ENCODE measurements around the gene PGM2.
"Not testable (repeated sequence)": the region's sequence is repeated elsewhere in the genome, so short reads cannot be mapped to it uniquely, and the experiment has no call there.

The PGM2 gene

GRCh38 chr4:37820458-37820857, 6.0 kb upstream of the PGM2 start:
- DNase-seq, result not testable (repeated sequence)

GRCh38 chr4:37821953-37822605, 4.4 kb upstream of the PGM2 start:
- no peak for DNase-seq

GRCh38 chr4:37825501-37825900, 985 bp upstream of the PGM2 start:
- DNase-seq, result not testable (repeated sequence)

- DNase-seq, result no peak
Measured at GRCh38 chr4:37825968-37826294, 555 bp upstream of the PGM2 start.

- DNase-seq, result no peak
Measured at GRCh38 chr4:37827030-37827685, 672 bp downstream of the PGM2 start.

- no peak for DNase-seq
Measured at GRCh38 chr4:37827802-37828321, 1.4 kb downstream of the PGM2 start.

- no peak for DNase-seq
Measured at GRCh38 chr4:37828843-37829242, 2.4 kb downstream of the PGM2 start.

- no peak for DNase-seq
Measured at GRCh38 chr4:37830640-37831039, 4.2 kb downstream of the PGM2 start.

GRCh38 chr4:37835031-37835430, 8.5 kb downstream of the PGM2 start:
- no peak for DNase-seq

- no peak for DNase-seq
Measured at GRCh38 chr4:37835806-37836205, 9.3 kb downstream of the PGM2 start.

GRCh38 chr4:37836274-37836673, 9.8 kb downstream of the PGM2 start:
- DNase-seq, result no peak

- no peak for DNase-seq
Measured at GRCh38 chr4:37836838-37837440, 10.5 kb downstream of the PGM2 start.

- DNase-seq, result no peak
Measured at GRCh38 chr4:37837446-37837845, 11.0 kb downstream of the PGM2 start.

GRCh38 chr4:37839426-37839825, 12.9 kb downstream of the PGM2 start:
- no peak for DNase-seq

GRCh38 chr4:37844204-37844603, 17.7 kb downstream of the PGM2 start:
- DNase-seq, result no peak

- no peak for DNase-seq
Measured at GRCh38 chr4:37845201-37845600, 18.7 kb downstream of the PGM2 start.

GRCh38 chr4:37847311-37847884, 20.9 kb downstream of the PGM2 start:
- DNase-seq, result no peak

GRCh38 chr4:37852376-37852775, 25.9 kb downstream of the PGM2 start:
- no peak for DNase-seq

- no peak for DNase-seq
Measured at GRCh38 chr4:37858112-37858511, 31.6 kb downstream of the PGM2 start.

GRCh38 chr4:37858872-37859271, 32.4 kb downstream of the PGM2 start:
- no peak for DNase-seq

- DNase-seq, result no peak
Measured at GRCh38 chr4:37860266-37860665, 33.8 kb downstream of the PGM2 start.

GRCh38 chr4:37862961-37863360, 36.5 kb downstream of the PGM2 start:
- no peak for DNase-seq

- DNase-seq, result no peak
Measured at GRCh38 chr4:37864786-37865185, 38.3 kb downstream of the PGM2 start.

GRCh38 chr4:37865450-37865849, 39.0 kb downstream of the PGM2 start:
- DNase-seq, result no peak

Data from NCI-H1436 treated with DMSO at 0.1 percent for 48 hours (cell line).